Measurements from ENCODE around the gene TBX1.

The TBX1 gene

GRCh38 chr22:19753996-19754700, 6.4 kb upstream of the TBX1 start:
- DNase-seq (ENCODE audit: low read depth in 2 of 2) = no peak

GRCh38 chr22:19754701-19755144, 5.9 kb upstream of the TBX1 start:
- DNase-seq (ENCODE audit: low read depth in 2 of 2) = no peak

GRCh38 chr22:19755145-19755710, 5.3 kb upstream of the TBX1 start:
- DNase-seq (ENCODE audit: low read depth in 2 of 2) = no peak

- DNase-seq (ENCODE audit: low read depth in 2 of 2) = no peak
These were observed 4.8 kb upstream of the TBX1 start for GRCh38 chr22:19755722-19756287.

- peak; percentile 22 to 31 for DNase-seq (ENCODE audit: low read depth in 2 of 2)
These were observed 4.1 kb upstream of the TBX1 start for GRCh38 chr22:19756288-19757128.

- no peak for DNase-seq (ENCODE audit: low read depth in 2 of 2)
These were observed 3.2 kb upstream of the TBX1 start for GRCh38 chr22:19757140-19757984.

- no peak for DNase-seq (ENCODE audit: low read depth in 2 of 2)
These were observed 2.3 kb upstream of the TBX1 start for GRCh38 chr22:19757985-19758895.

- no peak for DNase-seq (ENCODE audit: low read depth in 2 of 2)
These were observed 1.6 kb upstream of the TBX1 start for GRCh38 chr22:19758896-19759426.

GRCh38 chr22:19759427-19760057, 1.0 kb upstream of the TBX1 start:
- DNase-seq (ENCODE audit: low read depth in 2 of 2) = no peak

GRCh38 chr22:19760951-19761724, 560 bp downstream of the TBX1 start:
- no peak for DNase-seq (ENCODE audit: low read depth in 2 of 2)

GRCh38 chr22:19761725-19762567, 1.4 kb downstream of the TBX1 start:
- DNase-seq (ENCODE audit: low read depth in 2 of 2) = no peak

GRCh38 chr22:19762568-19763457, 2.2 kb downstream of the TBX1 start:
- no peak for DNase-seq (ENCODE audit: low read depth in 2 of 2)

- no peak for DNase-seq (ENCODE audit: low read depth in 2 of 2)
These were observed 3.1 kb downstream of the TBX1 start for GRCh38 chr22:19763458-19764298.

GRCh38 chr22:19764299-19764593, 3.7 kb downstream of the TBX1 start:
- no peak for DNase-seq (ENCODE audit: low read depth in 2 of 2)

- DNase-seq (ENCODE audit: low read depth in 2 of 2) = no peak
These were observed 4.3 kb downstream of the TBX1 start for GRCh38 chr22:19764636-19765476.

Measured in stimulated activated CD8-positive, alpha-beta memory T cell treated with anti-CD3 and anti-CD28 coated beads, Interleukin-15, amount 100 ng/mL, for 48 hours (primary cell).